ENCODE results near the gene ANKS1A. TPM values are rescaled to one million over a fixed set of nuclear protein-coding genes. Genes with fewer than 3 reads are reported as not detected.

The ANKS1A gene
- total and polyA plus RNA-seq, 2 experiments from 2014 or later, result 12.1 to 31.9 TPM

- H3K4me1 Mint-ChIP-seq, result peaks cover 26% of the 10 kb centered on the region
- H3F3A ChIP-seq (replicated peaks; ENCODE audit: low read depth), result peaks cover 6% of the 10 kb centered on the region; the same call in 1 of the 2 replicates
- no peaks in the 10 kb centered on the region for H3K9me3 Mint-ChIP-seq
- no peaks in the 10 kb centered on the region for H3K27me3 Mint-ChIP-seq (ENCODE audit: insufficient read depth, low read depth, poor library complexity)
- no peaks in the 10 kb centered on the region for H3K9me2 ChIP-seq (ENCODE audit: insufficient read depth)
- H3K4me3 ChIP-seq, result no peak overlapping the region
- no peak overlapping the region for H2AFZ ChIP-seq
- ATAC-seq, result no peak
- 0 out of 2 replicates have a peak overlapping the region, but pooled peaks have one; percentile 7 for H3K4me2 ChIP-seq
- TF ChIP-seq JUNB (IDR thresholded peaks at IDR 0.05; ENCODE audit: unreplicated experiment) (no peak), EZH2phosphoT487 (IDR thresholded peaks at IDR 0.05; ENCODE audit: unreplicated experiment) (no peak), POLR2AphosphoS5 (IDR thresholded peaks at IDR 0.05; ENCODE audit: low read depth) (no peak), STAT1 (IDR thresholded peaks at IDR 0.05; ENCODE audit: unreplicated experiment) (no peak)
- H4K20me1 ChIP-seq (replicated peaks; ENCODE audit: insufficient read depth), result no peaks in the 10 kb centered on the region; the same call in 1 of the 2 replicates
- H3K36me3 ChIP-seq (ENCODE audit: insufficient read depth), result peaks cover 17% of the 10 kb centered on the region
- H3K27ac ChIP-seq (ENCODE audit: low read depth), result 0 out of 2 replicates have a peak overlapping the region, but pooled peaks have one; percentile 60
- no peak for DNase-seq (ENCODE audit: low spot score)
- no peaks in the 10 kb centered on the region for H3K27me3 ChIP-seq (ENCODE audit: insufficient read depth)
- H3K4me3 Mint-ChIP-seq, result no peak overlapping the region
- H3K27ac Mint-ChIP-seq, result no peak overlapping the region
- peaks cover 62% of the 10 kb centered on the region for H3K36me3 Mint-ChIP-seq (ENCODE audit: low read depth)
- peaks cover 3% of the 10 kb centered on the region for H3K4me1 ChIP-seq (ENCODE audit: insufficient read depth)
- no peaks in the 10 kb centered on the region for H3K79me2 ChIP-seq (replicated peaks; ENCODE audit: insufficient read depth)
Observed at GRCh38 chr6:34992376-34992775, 103.3 kb downstream of the ANKS1A start.

GRCh38 chr6:34993213-34993612 is 104.2 kb downstream of the ANKS1A start:
- Histone ChIP-seq H4K20me1 (replicated peaks; ENCODE audit: insufficient read depth) (no peaks in the 10 kb centered on the region; the same call in 1 of the 2 replicates), H3K9me2 (ENCODE audit: insufficient read depth) (no peaks in the 10 kb centered on the region), H3K4me3 (no peak overlapping the region), H3K4me1 (ENCODE audit: insufficient read depth) (no peaks in the 10 kb centered on the region; the same call in 1 of the 2 replicates), H3K27ac (ENCODE audit: low read depth) (0 out of 2 replicates have a peak overlapping the region, but pooled peaks have one; percentile 60), H3K36me3 (ENCODE audit: insufficient read depth) (peaks cover 17% of the 10 kb centered on the region), H3F3A (replicated peaks; ENCODE audit: low read depth) (peaks cover 6% of the 10 kb centered on the region; the same call in 1 of the 2 replicates), H3K79me2 (replicated peaks; ENCODE audit: insufficient read depth) (no peaks in the 10 kb centered on the region), H3K27me3 (ENCODE audit: insufficient read depth) (no peaks in the 10 kb centered on the region), H2AFZ (no peak overlapping the region), H3K4me2 (no peak overlapping the region)
- Mint-ChIP-seq H3K9me3 (no peaks in the 10 kb centered on the region), H3K27ac (peak overlapping the region; percentile 54; the same call in 1 of the 2 replicates), H3K4me3 (no peak overlapping the region), H3K36me3 (ENCODE audit: low read depth) (peaks cover 64% of the 10 kb centered on the region), H3K4me1 (peaks cover 25% of the 10 kb centered on the region), H3K27me3 (ENCODE audit: insufficient read depth, low read depth, poor library complexity) (no peaks in the 10 kb centered on the region)
- DNase-seq (ENCODE audit: low spot score), result no peak
- ATAC-seq, result no peak
- no peak for TF ChIP-seq STAT1 (IDR thresholded peaks at IDR 0.05; ENCODE audit: unreplicated experiment)
- TF ChIP-seq EZH2 (IDR thresholded peaks at IDR 0.05; ENCODE audit: low read depth, unreplicated experiment), result no peak
- TF ChIP-seq ZNF114 (CRISPR knock-in tag; IDR thresholded peaks at IDR 0.05), result no peak
- TF ChIP-seq EZH2phosphoT487 (IDR thresholded peaks at IDR 0.05; ENCODE audit: unreplicated experiment), result no peak
- no peak for TF ChIP-seq POLR2AphosphoS5 (IDR thresholded peaks at IDR 0.05; ENCODE audit: low read depth)
- no peak for TF ChIP-seq ZNF331 (CRISPR knock-in tag; IDR thresholded peaks at IDR 0.05; ENCODE audit: low read depth)
- no peak for TF ChIP-seq CREB1 (CRISPR knock-in tag; IDR thresholded peaks at IDR 0.05; ENCODE audit: low read depth)
- TF ChIP-seq ETS1 (IDR thresholded peaks at IDR 0.05), result no peak
- TF ChIP-seq REST (IDR thresholded peaks at IDR 0.05; ENCODE audit: unreplicated experiment), result no peak
- TF ChIP-seq JUNB (IDR thresholded peaks at IDR 0.05; ENCODE audit: unreplicated experiment), result no peak
- no peak for TF ChIP-seq ZNF462 (CRISPR knock-in tag; IDR thresholded peaks at IDR 0.05)

Data from GM23338 (cell line).